Limb (tissue), 2 donors: ENCODE measurements around the gene SETDB2.
A peak's percentile ranks its signal among the peaks of the same experiment; 100 is the strongest.

Source experiments
- DNase-seq, 2 donors: peaks; one replicate each; pipeline ENCODE4 v3.0.0-alpha.2; 2016; ENCODE audit errors: extremely low spot score in 2 of 2

SETDB2 gene, protein sequence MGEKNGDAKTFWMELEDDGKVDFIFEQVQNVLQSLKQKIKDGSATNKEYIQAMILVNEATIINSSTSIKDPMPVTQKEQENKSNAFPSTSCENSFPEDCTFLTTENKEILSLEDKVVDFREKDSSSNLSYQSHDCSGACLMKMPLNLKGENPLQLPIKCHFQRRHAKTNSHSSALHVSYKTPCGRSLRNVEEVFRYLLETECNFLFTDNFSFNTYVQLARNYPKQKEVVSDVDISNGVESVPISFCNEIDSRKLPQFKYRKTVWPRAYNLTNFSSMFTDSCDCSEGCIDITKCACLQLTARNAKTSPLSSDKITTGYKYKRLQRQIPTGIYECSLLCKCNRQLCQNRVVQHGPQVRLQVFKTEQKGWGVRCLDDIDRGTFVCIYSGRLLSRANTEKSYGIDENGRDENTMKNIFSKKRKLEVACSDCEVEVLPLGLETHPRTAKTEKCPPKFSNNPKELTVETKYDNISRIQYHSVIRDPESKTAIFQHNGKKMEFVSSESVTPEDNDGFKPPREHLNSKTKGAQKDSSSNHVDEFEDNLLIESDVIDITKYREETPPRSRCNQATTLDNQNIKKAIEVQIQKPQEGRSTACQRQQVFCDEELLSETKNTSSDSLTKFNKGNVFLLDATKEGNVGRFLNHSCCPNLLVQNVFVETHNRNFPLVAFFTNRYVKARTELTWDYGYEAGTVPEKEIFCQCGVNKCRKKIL

DNA sequence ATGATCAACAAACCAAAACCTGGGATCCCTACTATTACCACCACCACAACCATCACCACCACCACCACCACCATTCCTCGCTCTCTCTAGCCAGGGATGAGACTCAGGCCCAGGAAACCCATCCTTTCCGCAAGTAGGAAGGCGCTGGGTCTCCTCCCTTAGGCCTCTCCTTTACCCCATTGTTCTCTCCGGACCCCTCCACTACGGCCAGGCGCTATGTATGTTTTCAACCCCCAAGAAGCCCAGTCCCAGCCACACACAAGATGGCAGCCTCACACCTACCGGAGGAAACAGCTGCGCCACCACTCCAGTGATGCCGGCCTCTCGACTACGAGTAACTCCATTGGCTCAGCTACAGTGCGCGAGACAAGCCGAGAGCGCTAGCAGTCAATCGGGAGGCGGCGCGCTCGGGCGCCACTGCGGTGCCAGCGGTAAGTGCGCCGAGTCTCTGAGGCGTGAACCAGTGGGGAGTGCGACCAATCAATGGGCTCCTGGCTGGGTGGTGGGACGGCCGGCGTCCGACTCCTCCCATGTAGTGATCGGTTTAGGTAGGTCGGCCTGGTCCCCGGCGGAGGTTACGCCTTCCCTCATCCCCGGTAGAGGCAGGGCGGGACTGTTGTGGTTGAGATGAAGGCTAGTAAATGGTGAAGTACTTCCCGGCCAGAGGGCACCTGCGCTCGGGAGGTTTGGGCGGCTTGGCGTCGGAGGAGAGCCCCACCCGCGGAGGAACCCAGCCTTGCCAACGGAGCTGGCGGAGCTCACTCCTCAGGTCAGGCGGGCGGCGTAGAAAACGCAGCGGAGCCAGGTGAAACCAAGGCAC, at the start of gene SETDB2, which contains the start of gene CAB39L:
SETDB2 (plus strand) TSS at position 571 of the 820 bp plus-strand sequence. CDS start 7,620 bp downstream, outside the sequence.
CAB39L (minus strand) TSS at position 361 of the 820 bp plus-strand sequence. CDS start 61,154 bp downstream, outside the sequence.
- DNase-seq, result peak; percentile 98 to 99

DNA sequence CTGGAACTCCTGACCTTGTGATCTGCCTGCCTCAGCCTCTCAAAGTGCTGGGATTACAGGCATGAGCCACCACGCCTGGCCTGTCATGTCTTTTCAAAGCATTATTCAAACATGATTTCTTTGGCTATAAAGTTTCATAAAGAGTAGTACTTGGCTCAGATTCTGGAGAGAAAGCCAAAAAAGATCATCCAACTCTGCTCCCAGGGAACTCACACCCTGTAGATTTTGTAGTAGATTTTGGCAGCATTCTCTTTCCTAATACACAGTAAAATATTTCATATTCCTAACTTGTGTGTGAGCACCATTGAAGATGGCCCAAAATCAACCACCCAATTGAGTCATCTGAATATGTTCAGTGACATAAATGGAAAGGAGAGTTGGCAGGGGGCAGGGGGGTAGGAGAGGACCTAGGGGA, 48.6 kb upstream of the SETDB2 start:
- peak in 1 of 2 donors; percentile 49 for DNase-seq

DNA sequence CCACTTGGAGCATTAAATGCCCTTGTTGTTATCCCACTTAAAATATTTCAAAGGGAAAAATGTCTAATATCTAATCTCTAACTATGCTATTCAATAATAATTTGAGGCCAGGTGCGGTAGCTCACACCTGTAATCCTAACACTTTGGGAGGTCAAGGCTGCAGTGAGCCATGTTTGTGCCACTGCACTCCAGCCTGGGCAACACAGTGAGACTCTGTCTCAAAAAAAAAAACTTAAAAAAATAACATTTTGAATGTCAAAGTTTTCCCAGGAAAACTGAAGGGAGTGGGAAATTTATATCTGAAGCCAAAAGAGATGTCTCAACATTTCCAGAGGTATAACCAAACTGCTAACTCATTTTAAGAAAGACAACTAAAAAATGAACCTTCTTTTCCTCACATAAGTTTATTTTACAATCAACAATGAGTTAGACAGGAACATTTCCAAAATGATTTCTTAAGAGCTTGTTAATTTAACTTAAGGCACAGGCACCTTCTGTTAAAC, 48.1 kb upstream of the SETDB2 start:
- DNase-seq, result no peak

DNA sequence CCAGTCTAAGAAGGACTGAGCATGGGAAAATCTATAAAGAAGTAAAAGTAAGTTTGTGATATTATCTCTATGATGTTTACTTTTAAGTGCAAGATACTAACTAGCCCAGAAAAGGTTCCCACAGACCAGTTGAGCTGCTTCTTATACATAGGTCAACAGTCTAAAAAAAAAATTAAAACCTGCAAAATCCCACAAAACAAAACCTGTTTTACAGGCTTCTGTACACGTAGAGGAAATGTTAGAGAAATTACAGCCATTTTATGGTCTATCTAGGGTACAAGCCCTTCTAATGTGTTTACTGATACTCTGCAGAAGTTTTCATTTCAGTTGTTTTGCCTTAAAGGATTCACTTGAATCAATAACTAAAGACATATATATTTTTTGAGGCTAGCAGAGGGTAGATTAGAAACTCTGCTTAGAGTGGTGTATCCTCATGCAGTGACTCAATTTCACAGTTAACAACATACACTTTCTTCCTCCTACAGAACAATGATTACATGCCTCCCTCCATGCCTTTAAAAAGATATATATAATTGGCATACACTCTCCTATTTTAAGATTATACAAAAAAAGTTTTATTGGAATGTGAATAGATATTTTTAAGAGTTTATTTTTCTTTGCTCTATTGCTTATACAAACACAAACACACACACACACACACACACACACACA, 44.1 kb upstream of the SETDB2 start:
- DNase-seq, result no peak

DNA sequence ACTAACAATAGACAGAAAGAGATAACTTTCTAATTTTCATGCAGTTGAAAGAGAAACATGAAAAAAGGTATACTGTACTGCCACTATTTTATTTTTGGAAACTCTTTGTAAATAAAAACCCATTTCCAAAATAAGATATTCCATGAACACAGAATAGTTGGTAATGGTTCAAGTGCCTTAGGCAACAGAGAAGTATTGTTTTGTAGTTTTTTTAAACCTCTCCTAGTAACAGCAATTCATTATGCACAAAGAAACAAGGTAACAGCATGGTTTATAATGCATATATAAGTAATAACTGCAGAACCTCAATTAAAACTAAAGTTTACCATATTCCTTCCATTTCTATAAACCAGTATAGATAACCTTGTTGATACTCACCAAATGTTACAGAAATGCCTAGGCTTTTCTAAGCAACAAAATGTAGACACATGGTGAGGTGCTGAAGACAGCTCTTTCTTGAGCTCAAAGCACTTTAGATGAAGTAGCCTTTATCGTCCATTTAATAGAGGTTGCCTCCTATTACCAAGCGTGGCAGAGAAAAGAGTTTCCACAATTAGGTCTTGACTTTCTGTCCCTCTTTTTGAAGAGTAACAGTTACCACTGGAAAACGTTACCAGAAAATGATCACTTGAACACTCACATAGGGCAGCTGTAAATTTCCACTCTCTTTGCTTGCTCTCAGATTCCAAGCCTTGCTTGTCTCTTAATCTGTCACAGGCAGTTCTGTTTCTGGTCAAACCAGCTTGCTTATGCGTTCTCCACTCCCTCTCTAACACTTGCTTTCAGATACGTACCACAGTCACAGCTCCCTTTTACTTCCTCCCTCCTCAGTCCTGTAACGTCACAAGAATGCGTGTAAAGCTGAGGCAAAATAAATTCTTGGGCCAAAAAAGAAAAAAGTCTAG, 43.1 kb upstream of the SETDB2 start:
- peak in 1 of 2 donors; percentile 45 for DNase-seq

DNA sequence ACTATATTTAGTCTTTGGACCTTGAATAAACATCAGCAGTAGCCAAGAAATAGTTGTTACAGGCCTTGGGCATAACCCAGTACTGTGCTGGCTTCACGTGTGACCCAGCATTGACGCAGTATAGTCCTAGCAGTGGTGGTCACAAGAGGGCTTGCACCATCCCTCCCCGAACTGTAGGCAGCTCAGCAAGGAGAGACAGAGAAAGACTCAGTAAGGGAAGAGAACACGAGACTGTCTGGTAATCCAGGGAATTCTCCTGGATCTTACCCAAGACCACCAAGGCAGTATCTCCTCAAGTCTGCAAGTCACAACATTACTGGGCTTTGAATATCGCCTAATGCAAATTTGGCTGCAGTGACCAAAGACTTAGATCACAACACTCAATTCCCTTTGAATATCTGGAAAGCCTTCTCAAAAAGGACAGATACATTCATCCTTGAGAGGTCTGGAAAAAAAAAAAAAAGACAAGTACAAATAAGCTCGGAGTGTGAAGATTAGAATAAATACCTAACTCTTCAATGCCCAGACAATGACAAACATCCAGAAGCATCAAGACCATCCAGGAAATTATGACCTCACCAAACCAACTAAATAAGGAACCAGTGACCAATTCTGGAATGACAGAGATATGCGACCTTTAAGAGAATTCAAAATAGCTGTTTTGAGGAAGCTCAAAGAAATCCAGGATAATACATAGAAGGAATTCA, 39.9 kb upstream of the SETDB2 start:
- DNase-seq, result no peak

DNA sequence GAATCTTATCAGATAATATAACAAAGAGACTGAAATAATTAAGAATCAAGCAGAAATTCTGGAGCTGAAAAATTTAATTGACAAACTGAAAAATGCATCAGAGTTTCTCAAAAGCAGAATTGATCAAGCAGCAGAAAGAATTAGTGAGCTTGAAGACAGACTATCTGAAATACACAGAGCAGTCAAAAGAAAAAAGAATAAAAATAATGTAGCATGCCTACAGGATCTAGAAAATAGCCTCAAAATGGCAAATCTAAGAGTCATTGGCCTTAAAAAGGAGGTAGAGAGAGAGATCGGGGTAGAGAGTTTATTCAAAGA, 39.4 kb upstream of the SETDB2 start:
- DNase-seq, result no peak

DNA sequence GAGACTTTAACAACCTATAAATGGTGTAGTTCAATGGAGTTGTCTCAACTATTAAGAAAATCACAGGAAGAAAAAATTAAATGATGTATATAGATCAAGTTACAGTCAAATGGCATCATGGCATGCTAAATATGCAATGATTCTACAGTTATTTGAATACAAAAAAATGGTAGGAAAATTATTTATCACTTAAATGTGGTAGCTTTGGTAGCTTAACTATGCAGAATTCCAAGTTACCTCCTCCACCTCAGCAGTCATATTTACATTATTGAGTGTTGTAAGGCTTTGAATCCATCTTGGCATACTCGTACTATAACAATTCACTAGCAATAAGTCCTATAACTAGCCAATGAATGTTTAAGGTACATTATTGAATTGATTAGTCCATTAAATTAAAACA, 37.0 kb upstream of the SETDB2 start:
- DNase-seq, result no peak

DNA sequence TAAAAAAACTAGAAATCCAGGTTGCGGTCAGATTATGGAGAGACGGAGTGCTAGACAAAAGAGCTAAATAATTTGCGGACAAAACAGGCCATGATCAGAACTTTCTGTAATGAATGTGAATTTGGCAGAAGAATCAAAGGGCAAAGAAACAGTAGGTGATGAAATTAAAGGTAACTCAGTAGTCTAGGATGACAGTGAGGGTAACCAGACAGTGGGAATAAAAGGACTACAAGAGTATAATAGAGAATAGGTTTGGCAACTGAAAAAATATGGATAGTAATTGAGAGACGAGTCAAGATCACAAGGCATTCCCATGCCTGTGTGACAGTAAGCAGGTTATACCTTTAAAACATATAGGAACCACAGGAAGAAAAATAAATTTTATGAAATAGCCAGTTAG, 36.1 kb upstream of the SETDB2 start:
- DNase-seq, result no peak

DNA sequence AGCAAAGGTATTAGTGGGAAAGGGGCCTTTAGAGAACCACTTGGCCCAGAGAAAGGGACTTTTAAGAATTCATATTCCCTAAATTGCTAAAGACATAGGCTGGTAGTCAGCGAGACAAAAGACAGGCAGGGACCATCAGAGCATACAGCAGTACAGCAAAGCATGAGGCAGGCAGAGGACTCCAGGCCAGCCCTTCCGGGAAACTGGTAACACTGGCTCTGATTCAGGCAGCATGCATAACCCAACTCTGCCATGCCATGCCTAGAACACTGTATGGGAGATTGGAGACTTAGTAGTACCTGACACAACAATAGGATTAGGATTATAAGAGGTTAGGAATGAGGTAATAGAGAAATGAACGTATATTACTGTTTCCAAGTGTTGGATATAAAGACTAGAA, 35.1 kb upstream of the SETDB2 start:
- no peak for DNase-seq

DNA sequence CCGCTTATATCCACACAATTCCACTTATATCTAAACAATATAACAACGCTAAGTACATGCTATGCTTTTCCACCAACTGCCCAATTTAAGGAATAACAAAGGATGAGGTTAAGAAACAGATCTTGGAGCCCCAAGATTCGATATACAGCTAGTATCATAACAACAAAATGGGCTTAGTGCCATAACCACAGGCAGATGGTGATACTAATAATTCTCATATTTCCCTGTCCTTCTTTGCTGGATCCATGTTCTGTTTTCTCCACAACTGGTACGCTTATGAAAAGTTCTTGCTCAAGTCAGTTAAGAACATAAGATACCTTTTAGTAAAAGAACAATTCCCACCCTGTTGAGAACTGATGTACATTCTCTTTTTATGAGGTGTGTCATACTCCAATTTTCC, 34.1 kb upstream of the SETDB2 start:
- DNase-seq, result no peak

DNA sequence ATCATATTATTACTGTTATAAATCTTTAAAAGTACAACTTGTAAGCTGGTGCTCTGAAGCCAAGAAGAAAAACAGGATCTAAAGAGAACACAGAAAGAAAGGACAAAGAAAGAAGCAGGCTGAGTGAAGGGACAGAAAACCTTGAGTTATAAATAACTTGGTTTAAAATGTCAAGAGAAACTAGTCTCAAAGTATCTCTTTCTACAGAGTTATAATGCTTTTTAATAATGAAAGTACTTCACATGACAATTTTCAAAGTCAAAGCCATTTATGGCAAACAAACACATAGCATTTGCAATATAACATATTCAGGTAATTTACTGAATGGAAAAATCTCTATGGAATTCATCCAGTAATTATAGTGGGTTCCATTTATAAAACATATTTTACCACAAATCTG, 33.6 kb upstream of the SETDB2 start:
- DNase-seq, result no peak

DNA sequence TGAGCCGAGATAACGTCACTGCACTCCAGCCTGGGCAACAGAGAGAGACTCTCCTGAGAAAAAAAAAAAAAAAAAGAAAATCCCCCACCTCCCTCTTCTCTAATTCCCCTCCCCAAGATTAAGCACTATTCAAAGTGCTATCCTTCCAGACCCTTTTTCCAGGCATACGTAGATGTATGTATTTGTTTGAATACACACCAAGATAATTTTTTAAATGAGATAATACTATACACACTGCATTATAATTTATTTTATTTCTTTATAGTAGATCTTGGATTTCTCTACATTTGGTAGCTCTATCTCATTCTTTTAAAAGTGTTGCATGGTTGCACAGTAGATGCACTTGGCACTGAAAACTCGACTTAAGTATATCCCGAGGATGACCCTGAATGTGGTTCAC, 32.7 kb upstream of the SETDB2 start:
- no peak for DNase-seq

DNA sequence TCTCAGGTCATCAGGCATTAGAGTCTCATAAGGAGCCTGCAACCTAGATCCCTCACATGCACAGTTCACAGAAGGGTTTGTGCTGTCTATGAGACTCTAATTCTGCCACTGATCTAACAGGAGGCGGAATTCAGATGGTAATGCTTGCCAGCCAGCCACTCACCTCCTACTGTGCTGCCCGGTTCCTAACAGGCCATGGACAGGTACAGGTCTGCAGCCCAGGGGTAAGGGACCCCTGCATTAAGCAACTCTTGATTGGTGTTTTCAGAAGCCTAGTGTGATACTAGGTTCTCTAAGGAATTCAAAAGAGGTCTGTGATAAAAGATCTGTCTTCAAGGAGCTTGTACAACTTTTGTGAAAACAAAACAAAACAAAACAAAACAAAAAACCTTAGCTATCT, 31.3 kb upstream of the SETDB2 start:
- no peak for DNase-seq

DNA sequence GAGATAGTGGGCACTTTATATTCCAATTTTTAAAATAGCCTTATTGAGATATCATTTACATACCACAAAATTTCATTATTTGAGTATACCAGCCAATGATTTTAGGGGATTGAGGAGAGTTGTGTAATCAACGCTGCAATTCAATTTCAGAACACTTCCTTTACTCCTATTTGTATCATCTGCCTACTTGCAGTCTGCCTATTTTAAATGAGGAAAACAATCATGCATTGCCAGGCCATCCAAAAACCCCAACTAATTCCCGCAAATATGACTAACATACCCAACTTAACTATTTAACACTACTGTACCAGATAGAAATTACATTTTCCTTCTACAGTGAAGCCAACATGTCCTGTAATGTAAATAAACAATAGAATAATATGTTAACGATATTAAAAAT, 26.9 kb upstream of the SETDB2 start:
- DNase-seq, result no peak

DNA sequence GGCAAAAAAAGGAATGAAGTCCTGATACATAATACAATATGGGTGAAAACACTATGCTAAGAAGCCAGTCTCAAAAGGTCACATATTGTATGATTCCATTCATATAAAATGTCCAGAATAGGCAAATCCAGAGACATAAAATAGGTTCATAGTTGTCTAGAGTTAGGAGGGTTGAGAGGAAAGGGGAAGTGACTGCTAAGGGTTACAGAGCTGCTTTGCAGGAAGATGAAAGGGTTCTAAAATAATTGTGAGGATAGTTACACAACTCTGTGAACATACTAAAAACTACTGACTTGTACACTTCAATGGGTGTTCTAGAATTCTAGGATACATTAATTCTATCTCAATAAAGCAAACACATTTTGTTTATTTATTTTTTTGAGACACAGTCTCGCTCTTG, 25.9 kb upstream of the SETDB2 start:
- no peak for DNase-seq

DNA sequence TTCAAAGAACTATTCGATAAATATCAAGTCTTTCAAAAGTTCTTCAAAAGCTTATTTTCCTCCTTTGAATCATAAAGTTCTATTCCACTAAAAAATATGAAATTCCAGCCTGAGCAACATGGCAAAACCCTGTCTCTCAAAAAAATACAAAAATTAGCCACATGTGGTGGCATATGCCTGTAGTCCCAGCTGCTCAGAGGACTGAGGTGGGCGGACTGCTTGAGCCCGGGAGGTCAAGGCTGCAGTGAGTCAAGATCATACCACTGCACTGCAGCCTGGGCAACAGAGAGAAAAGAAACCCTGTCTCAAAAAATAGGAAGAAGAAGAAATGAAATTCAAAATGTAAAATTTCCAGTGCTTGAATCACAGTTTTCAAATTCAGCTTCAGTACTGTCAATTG, 24.8 kb upstream of the SETDB2 start:
- DNase-seq, result no peak

DNA sequence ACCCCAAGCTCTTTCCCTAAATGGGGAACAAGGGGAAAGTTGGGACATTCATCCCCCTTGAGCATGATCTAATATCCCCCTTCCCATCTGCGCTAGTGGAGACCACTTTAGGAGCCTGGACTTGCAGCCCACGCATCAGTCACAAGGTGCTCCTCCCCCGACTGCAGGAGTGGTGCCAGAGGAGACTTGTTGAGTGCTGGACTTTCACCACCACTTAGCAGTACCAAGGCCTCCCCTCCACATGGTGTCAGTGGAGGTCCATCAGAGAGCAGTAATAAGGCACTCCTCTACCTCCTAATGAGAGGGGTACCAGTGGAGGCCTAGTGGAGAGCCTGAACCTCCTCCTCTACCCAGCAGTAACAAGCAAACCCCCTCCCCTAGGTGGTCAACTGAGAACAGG, 22.7 kb upstream of the SETDB2 start:
- DNase-seq, result no peak

DNA sequence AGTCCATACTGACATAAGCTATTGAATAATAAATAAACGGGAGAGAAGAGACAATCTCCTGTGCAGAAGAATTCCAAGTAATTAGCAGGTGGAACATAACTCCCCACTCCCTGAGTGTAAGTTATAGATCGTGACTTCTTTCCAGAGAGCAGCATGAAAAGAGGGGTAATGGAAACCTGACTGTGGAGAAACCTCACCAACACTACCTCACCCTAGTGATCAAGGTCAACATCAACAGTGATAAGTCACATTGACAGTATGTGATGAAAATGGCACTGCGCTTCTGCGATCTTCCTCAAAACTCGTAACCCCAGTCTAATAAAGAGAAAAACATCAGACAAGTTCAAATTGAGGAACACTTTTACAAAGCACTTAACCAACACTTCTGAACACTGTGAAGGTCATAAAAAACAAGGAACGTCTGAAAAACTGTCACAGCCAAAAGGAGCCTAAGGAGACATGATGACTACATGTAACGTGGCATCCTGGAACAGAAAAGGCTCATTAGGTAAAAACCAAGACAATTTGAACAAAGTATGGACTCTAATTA, 20.0 kb upstream of the SETDB2 start:
- no peak for DNase-seq
